A375 (cell line): ENCODE measurements around the gene MTLN. TPM values are rescaled to one million over a fixed set of nuclear protein-coding genes. Genes with fewer than 3 reads are reported as not detected.

ENCODE experiments used
- total RNA-seq: library from RNA; depleted of rRNA; stranded (reverse); fragments of >200 nt; shearing (Covaris generic); gene quantifications from 2 replicates; pipeline ENCODE4 v1.2.3, GENCODE V29; 2014; rRNA removed

Gene MTLN
- not detected in 2 replicates for total RNA-seq

GRCh38 chr2:110211938-110212858, at the start of gene MTLN:
Gene MTLN (minus strand): TSS chr2:110212547. CDS start chr2:110212525, 22 bp downstream.

GRCh38 chr2:110204408-110205385, 7.7 kb downstream of the MTLN start, which contains the start of gene NPHP1:
Gene NPHP1 (minus strand): TSS chr2:110205013. CDS start chr2:110204968, 45 bp downstream.

Other genes with a start within 250 kb of the MTLN start
- 0.57 TPM in 1 of 2 replicates, not detected in the other for gene MALL, start 96.7 kb downstream of the MTLN start, total RNA-seq
- 3.7 and 5.7 TPM in 2 replicates for gene NPHP1, start 7.5 kb downstream of the MTLN start, total RNA-seq